ENCODE results near the gene TSPAN3.

The TSPAN3 gene

DNA sequence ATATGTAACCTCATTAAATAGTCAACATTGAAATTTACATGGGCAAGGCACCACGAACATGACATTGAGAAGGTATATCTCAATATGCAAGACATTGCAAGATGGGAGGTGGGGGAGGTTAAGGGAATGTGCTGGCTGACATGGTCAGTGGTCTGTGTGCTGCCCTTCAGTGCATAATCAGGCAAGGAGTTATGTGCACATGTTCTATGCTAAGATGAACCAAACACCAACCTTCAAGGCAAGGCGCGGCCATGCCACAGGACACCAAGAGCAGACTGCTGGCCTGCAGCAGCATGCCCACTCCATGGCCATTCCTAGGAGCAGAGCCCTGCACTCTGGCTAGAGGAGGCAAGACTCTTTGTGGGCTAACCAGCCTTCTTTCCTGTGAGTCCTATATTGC, 40.9 kb upstream of the TSPAN3 start:
- no peak overlapping the region for H3K4me3 ChIP-seq (ENCODE audit: low read depth, low read length)
- TF ChIP-seq, protein P1, sequence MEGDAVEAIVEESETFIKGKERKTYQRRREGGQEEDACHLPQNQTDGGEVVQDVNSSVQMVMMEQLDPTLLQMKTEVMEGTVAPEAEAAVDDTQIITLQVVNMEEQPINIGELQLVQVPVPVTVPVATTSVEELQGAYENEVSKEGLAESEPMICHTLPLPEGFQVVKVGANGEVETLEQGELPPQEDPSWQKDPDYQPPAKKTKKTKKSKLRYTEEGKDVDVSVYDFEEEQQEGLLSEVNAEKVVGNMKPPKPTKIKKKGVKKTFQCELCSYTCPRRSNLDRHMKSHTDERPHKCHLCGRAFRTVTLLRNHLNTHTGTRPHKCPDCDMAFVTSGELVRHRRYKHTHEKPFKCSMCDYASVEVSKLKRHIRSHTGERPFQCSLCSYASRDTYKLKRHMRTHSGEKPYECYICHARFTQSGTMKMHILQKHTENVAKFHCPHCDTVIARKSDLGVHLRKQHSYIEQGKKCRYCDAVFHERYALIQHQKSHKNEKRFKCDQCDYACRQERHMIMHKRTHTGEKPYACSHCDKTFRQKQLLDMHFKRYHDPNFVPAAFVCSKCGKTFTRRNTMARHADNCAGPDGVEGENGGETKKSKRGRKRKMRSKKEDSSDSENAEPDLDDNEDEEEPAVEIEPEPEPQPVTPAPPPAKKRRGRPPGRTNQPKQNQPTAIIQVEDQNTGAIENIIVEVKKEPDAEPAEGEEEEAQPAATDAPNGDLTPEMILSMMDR (conservative IDR thresholded peaks at IDR 0.05; ENCODE audit: low read depth, low read length): no peak
- DNase-seq (ENCODE audit: low read depth): no peak

- TF ChIP-seq, protein P1 (conservative IDR thresholded peaks at IDR 0.05; ENCODE audit: low read depth, low read length): peak; percentile 90
- peak; percentile 87 for DNase-seq (ENCODE audit: low read depth)
- H3K4me3 ChIP-seq (ENCODE audit: low read depth, low read length): no peak overlapping the region
Observed at GRCh38 chr15:77107531-77108355, 36.8 kb upstream of the TSPAN3 start.

DNA sequence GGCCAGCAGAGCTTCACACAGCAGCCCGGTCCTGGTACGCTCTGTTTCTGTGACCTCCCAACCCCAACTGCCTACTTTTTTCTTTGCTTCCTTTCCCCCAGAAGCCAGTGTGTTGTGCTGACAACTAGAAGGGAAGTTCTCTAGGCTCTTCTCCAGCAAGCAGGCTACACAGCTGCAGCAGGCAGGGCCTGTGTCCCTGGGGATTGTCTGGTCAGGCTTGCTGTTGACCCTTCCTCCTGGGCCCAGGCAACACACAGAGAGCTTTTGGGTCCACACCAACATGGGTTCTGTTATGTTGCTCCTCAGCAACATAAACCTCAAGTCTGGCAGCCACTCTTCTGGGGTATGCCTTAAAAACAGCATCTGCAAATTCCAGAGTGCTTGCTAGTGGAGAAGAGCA, 36.2 kb upstream of the TSPAN3 start:
- no peak overlapping the region for H3K4me3 ChIP-seq (ENCODE audit: low read depth, low read length)
- TF ChIP-seq, protein P1 (conservative IDR thresholded peaks at IDR 0.05; ENCODE audit: low read depth, low read length): no peak
- DNase-seq (ENCODE audit: low read depth): peak; percentile 97

GRCh38 chr15:77104155-77104554, 33.2 kb upstream of the TSPAN3 start:
- H3K4me3 ChIP-seq (ENCODE audit: low read depth, low read length): no peak overlapping the region
- DNase-seq (ENCODE audit: low read depth): peak; percentile 60
- TF ChIP-seq, protein P1 (conservative IDR thresholded peaks at IDR 0.05; ENCODE audit: low read depth, low read length): no peak

- H3K4me3 ChIP-seq (ENCODE audit: low read depth, low read length): no peak overlapping the region
- TF ChIP-seq, protein P1 (conservative IDR thresholded peaks at IDR 0.05; ENCODE audit: low read depth, low read length): no peak
- DNase-seq (ENCODE audit: low read depth): no peak
Observed at GRCh38 chr15:77099741-77100463, 29.0 kb upstream of the TSPAN3 start.

GRCh38 chr15:77098572-77098971, 27.7 kb upstream of the TSPAN3 start:
- TF ChIP-seq, protein P1 (conservative IDR thresholded peaks at IDR 0.05; ENCODE audit: low read depth, low read length): no peak
- H3K4me3 ChIP-seq (ENCODE audit: low read depth, low read length): no peak overlapping the region
- no peak for DNase-seq (ENCODE audit: low read depth)

All from choroid plexus epithelial cell (primary cell).